Neural progenitor cell (in vitro differentiated cells): ENCODE data around the gene CYP4F2. TPM values are rescaled to one million over a fixed set of nuclear protein-coding genes. Genes with fewer than 3 reads are reported as not detected.
"Not testable (repeated sequence)": the region's sequence is repeated elsewhere in the genome, so short reads cannot be mapped to it uniquely, and the experiment has no call there.

Experiments
- DNase-seq: peaks from one replicate; pipeline ENCODE4 v3.0.0-alpha.2; 2016; ENCODE audit warnings: low spot score
- H2AFZ ChIP-seq: fragments of 200-600 bp; sonication (generic); replicated peaks from 2 replicates; pipeline ENCODE4 v1.6.1; 2016; ENCODE audit warnings: antibody characterized with exemption
- H3F3A ChIP-seq: fragments of 200-600 bp; sonication (generic); 2 replicates; pipeline ENCODE4 v1.6.1; 2016; ENCODE audit warnings: antibody characterized with exemption, low read depth
- H3K27ac ChIP-seq: fragments of 200-600 bp; sonication (generic); 2 replicates; pipeline ENCODE4 v1.5.1; 2016; ENCODE audit warnings: mild to moderate bottlenecking
- H3K27me3 ChIP-seq: fragments of 200-600 bp; sonication (generic); 2 replicates; pipeline ENCODE4 v1.6.1; 2016; ENCODE audit warnings: mild to moderate bottlenecking, moderate library complexity
- H3K36me3 ChIP-seq: fragments of 200-600 bp; sonication (generic); 2 replicates; pipeline ENCODE4 v1.5.1; 2016
- H3K4me1 ChIP-seq: fragments of 200-600 bp; sonication (generic); 2 replicates; pipeline ENCODE4 v1.6.1; 2016; ENCODE audit warnings: mixed run types
- H3K4me2 ChIP-seq: fragments of 200-600 bp; sonication (generic); 2 replicates; pipeline ENCODE4 v1.6.1; 2016
- H3K4me3 ChIP-seq: fragments of 200-600 bp; sonication (generic); 2 replicates; pipeline ENCODE4 v1.5.1; 2016
- H3K79me2 ChIP-seq: fragments of 200-600 bp; sonication (generic); 2 replicates; pipeline ENCODE4 v1.6.1; 2016; ENCODE audit warnings: low read depth
- H3K9ac ChIP-seq: fragments of 200-600 bp; sonication (generic); 2 replicates; pipeline ENCODE4 v1.6.1; 2016
- H3K9me3 ChIP-seq: fragments of 200-600 bp; sonication (generic); 2 replicates; pipeline ENCODE4 v1.5.1; 2016; ENCODE audit warnings: low read depth
- H4K20me1 ChIP-seq: fragments of 200-600 bp; sonication (generic); 2 replicates; pipeline ENCODE4 v1.6.1; 2016; ENCODE audit warnings: low read depth
- H3K27ac Mint-ChIP-seq: 3 replicates; pipeline ENCODE4 v1.8.0; 2021; ENCODE audit warnings: mixed read lengths
- H3K27me3 Mint-ChIP-seq: 2 replicates; pipeline ENCODE4 v1.8.0; 2022; ENCODE audit warnings: low read depth, mild to moderate bottlenecking, inconsistent platforms, moderate library complexity, mixed read lengths; ENCODE audit not compliant: insufficient read depth
- H3K36me3 Mint-ChIP-seq: 3 replicates; pipeline ENCODE4 v1.8.0; 2021; ENCODE audit warnings: mixed read lengths
- H3K4me1 Mint-ChIP-seq: 3 replicates; pipeline ENCODE4 v1.8.0; 2021; ENCODE audit warnings: mixed read lengths
- H3K4me3 Mint-ChIP-seq: 3 replicates; pipeline ENCODE4 v1.8.0; 2021; ENCODE audit warnings: mild to moderate bottlenecking, moderate library complexity, mixed read lengths
- H3K9me3 Mint-ChIP-seq: 3 replicates; pipeline ENCODE4 v1.8.0; 2020; ENCODE audit warnings: mixed read lengths
- CTCF ChIP-seq: fragments of 200-600 bp; sonication (generic); IDR thresholded peaks from 2 replicates; pipeline ENCODE4 v1.5.1; 2017; ENCODE audit warnings: antibody characterized with exemption, mild to moderate bottlenecking
- EZH2 ChIP-seq: fragments of 200-600 bp; sonication (generic); IDR thresholded peaks from 2 replicates; pipeline ENCODE4 v1.6.1; 2017; ENCODE audit warnings: antibody characterized with exemption, mild to moderate bottlenecking, moderate library complexity
- EZH2phosphoT487 ChIP-seq: fragments of 200-600 bp; sonication (generic); IDR thresholded peaks from 2 replicates; pipeline ENCODE4 v1.6.1; 2017; ENCODE audit warnings: antibody characterized with exemption
- total RNA-seq: library from RNA; depleted of rRNA; stranded (reverse); fragments of >200 nt; gene quantifications from 2 replicates; pipeline ENCODE4 v1.2.3, GENCODE V29; 2015; ENCODE audit warnings: low replicate concordance

Gene CYP4F2
- total RNA-seq, 1 donor from 2014 or later: not detected

- Histone ChIP-seq H4K20me1 (no peaks in the 10 kb centered on the region), H3K27ac (no peak overlapping the region), H2AFZ (no peak overlapping the region), H3K4me3 (no peak overlapping the region), H3K9ac (no peak overlapping the region), H3F3A (no peaks in the 10 kb centered on the region), H3K79me2 (no peaks in the 10 kb centered on the region), H3K27me3 (no peaks in the 10 kb centered on the region), H3K36me3 (no peaks in the 10 kb centered on the region), H3K4me2 (no peak overlapping the region), H3K4me1 (no peaks in the 10 kb centered on the region), H3K9me3 (peaks cover 7% of the 10 kb centered on the region)
- Mint-ChIP-seq H3K27me3 (peaks cover 3% of the 10 kb centered on the region), H3K36me3 (no peaks in the 10 kb centered on the region), H3K9me3 (peaks cover 24% of the 10 kb centered on the region), H3K27ac (no peak overlapping the region), H3K4me3 (no peak overlapping the region), H3K4me1 (no peaks in the 10 kb centered on the region)
- TF ChIP-seq CTCF (no peak), EZH2 (no peak), EZH2phosphoT487 (no peak)
- DNase-seq: no peak
These were observed 61.3 kb downstream of the CYP4F2 start for GRCh38 chr19:15836330-15837220.

- H3K79me2 ChIP-seq, H3K4me3 Mint-ChIP-seq, H2AFZ ChIP-seq, H3K27me3 ChIP-seq, DNase-seq, H3K4me2 ChIP-seq, H3K36me3 Mint-ChIP-seq, H3K27ac Mint-ChIP-seq, H3K4me1 Mint-ChIP-seq, H3K27ac ChIP-seq, H3K9ac ChIP-seq, H3K36me3 ChIP-seq, H3K9me3 ChIP-seq, H4K20me1 ChIP-seq, H3F3A ChIP-seq, H3K4me3 ChIP-seq, H3K27me3 Mint-ChIP-seq, H3K4me1 ChIP-seq: not testable (repeated sequence)
- H3K9me3 Mint-ChIP-seq: peaks cover 22% of the 10 kb centered on the region
These were observed 62.1 kb downstream of the CYP4F2 start for GRCh38 chr19:15835565-15836329.

- H3K9me3 Mint-ChIP-seq: peaks cover 30% of the 10 kb centered on the region
- H3F3A ChIP-seq, H3K4me3 Mint-ChIP-seq, H3K27ac Mint-ChIP-seq, DNase-seq, H4K20me1 ChIP-seq, H3K27me3 ChIP-seq, H3K4me2 ChIP-seq, H3K79me2 ChIP-seq, H3K4me1 Mint-ChIP-seq, H3K36me3 Mint-ChIP-seq, H3K4me1 ChIP-seq, H3K27ac ChIP-seq, H3K4me3 ChIP-seq, H3K9me3 ChIP-seq, H3K9ac ChIP-seq, H3K36me3 ChIP-seq, H2AFZ ChIP-seq, H3K27me3 Mint-ChIP-seq: not testable (repeated sequence)
These were observed 63.6 kb downstream of the CYP4F2 start for GRCh38 chr19:15834232-15834631.

- H3K4me1 Mint-ChIP-seq: no peaks in the 10 kb centered on the region
- H3K27me3 Mint-ChIP-seq: peaks cover 3% of the 10 kb centered on the region
- Histone ChIP-seq H3K4me1 (no peaks in the 10 kb centered on the region), H3K4me2 (no peak overlapping the region), H3K36me3 (no peaks in the 10 kb centered on the region), H3K27ac (no peak overlapping the region), H2AFZ (no peak overlapping the region), H3K9ac (no peak overlapping the region), H3K27me3 (no peaks in the 10 kb centered on the region), H3F3A (no peaks in the 10 kb centered on the region), H3K4me3 (no peak overlapping the region), H3K79me2 (no peaks in the 10 kb centered on the region), H4K20me1 (no peaks in the 10 kb centered on the region), H3K9me3 (peaks cover 3% of the 10 kb centered on the region)
- no peak for DNase-seq
- TF ChIP-seq EZH2phosphoT487: no peak
- TF ChIP-seq EZH2: no peak
- no peak for TF ChIP-seq CTCF
- H3K4me3 Mint-ChIP-seq: no peak overlapping the region
- no peak overlapping the region for H3K27ac Mint-ChIP-seq
- peaks cover 31% of the 10 kb centered on the region for H3K9me3 Mint-ChIP-seq
- no peaks in the 10 kb centered on the region for H3K36me3 Mint-ChIP-seq
These were observed 66.2 kb downstream of the CYP4F2 start for GRCh38 chr19:15831626-15832025.
